DMS79 (cell line): Measurements from ENCODE around the gene RREB1.
A peak's percentile ranks its signal among the peaks of the same experiment; 100 is the strongest.

Experiments
- DNase-seq: peaks from one replicate; lab custom pipeline; 2025; lab: John Stamatoyannopoulos, UW

RREB1 gene

GRCh38 chr6:7100072-7100752 is 7.5 kb upstream of the RREB1 start:
- DNase-seq, result no peak

DNA sequence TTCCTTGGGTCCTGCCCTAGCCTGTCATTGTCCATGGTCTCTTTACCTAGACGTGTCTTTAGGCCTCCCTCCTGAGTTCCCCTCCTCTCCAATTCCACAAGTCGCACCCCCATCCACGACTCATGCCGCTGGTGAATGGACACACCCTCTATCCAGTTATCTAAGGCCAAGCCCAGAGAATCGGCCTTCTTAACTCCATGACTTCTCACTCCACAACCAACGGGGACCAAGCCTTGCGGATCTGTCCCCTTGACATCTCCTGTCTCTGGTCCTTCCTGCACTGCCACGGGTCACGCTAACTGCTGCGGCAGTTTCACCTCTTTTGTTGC is 7.0 kb upstream of the RREB1 start:
- DNase-seq, result no peak

- DNase-seq, result no peak
Observed at GRCh38 chr6:7101290-7101689, 6.5 kb upstream of the RREB1 start.

DNA sequence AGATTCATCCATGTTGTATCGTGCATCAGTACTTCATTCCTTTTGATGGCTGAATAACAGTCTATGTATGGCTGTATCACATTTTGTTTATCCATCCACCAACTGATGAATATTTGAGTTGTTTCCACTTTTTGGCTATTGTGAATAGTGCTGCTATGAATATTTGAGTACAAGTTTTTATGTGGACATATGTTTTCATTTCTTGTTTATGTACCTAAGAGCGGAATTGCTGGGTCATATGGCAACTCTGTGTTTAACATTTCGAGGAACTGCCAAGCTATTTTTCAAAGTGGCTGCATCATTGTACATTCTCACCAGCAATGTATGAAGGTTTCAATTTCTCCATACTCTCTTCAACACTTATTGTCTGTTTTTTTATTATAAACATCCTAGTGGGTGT is 3.0 kb upstream of the RREB1 start:
- no peak for DNase-seq

DNA sequence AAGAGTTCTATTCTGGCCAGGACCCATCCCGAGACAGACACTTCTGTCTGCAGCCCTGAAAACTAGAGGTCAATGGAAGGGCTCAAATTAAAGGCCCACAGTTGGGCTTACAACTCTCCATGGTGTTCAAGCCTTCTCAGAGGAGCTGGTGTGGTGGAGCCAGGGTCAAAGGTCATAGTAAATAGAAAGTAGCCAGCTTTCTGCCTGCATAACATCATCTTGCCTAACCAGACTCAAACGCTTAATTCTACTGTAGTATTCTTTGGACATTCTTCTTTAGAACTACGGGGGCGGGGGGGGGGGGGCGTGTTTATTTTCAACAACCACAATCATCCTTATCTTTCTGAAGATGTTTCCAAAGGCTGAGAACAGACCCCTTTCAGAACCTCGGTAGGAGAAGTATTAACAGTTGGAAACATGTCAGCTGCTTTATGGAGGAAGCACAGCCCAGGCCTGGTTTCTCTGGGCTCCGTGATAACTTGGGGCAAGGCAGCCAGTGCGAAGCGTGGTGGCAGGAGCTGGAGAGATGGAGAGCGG is 1.5 kb upstream of the RREB1 start:
- DNase-seq, result no peak

- DNase-seq, result no peak
Observed at GRCh38 chr6:7106752-7107577, 796 bp upstream of the RREB1 start.

DNA sequence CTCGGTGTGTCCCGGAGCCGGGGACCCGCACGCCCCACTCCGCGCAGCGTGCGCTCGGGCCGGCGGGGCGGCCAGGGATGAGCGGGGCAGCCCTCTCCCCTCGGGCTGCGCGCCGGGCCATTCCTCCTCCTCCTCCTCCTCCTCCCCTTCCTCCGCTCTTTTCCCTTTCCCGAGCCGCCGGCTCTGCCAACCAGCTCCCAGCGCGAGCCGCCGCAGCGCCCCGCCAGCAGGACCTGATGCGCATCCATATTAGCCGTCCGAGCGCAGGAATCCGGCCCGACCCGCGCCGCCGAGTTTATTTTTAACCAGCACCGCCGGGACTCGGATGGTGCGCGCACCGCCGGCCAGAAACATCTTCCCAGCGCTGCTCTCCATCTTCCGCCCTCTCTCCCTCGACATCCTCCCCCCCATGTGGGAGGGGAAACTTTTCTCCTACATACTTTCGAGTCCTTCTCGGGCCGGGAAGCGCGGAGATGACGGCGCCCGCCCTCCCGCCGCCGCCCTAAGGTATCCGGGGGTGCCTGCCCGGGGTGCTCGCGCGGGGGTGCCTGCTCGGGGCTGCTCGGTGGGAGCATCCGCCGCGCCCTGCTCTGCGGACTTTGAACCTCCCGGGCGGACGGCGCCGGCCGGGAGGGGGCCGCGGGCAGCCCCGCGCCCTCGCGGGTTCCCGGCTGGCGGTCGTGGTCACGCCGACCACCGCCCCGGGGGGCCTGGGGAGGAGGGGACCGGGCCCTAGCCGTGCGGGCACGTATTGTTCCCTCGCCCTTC is 619 bp downstream of the RREB1 start:
- DNase-seq, result no peak

DNA sequence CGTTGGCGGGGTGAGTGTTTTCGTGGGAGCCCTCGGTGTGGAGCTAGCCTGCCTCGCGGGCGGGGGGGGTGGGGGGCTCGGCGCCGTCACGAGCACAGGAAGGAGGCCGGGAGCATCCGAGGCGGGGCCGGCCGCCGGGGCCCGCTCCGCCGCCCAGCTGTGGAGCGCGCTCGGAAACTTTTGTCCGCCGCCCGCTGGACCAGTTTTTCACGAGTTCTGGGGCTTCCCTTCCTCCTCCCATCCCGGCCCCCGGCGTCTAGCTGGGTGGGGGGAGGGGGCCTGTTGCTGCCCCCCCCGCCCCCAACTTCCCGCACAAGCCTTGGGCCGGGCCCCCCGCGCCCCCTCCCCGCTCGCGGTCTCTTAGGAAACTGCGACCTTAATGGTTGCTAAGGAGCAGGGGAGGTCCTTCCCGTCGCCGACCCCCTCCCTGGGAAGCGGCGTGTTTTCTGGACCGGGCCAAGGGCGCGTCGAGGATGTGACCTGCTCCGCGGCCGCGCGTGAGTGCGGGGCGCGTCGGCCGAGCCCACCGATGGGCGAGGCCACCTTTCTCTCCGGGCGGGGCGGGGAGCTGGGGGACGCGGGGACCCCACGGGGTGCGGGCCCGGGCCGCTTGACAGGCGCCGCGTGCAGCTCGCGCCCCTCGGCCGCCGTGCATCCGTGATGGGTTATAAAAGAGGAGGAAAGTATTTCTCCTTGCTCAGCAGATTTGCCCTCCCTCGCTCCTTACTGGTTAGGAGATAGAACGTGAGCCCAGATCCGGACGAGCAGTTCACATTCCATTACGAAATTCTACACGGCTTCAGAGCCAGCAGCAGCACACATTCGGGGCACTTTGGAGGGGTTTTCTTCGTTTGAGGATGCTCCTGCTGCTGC is 1.4 kb downstream of the RREB1 start:
- DNase-seq, result no peak

GRCh38 chr6:7110092-7110792 is 2.5 kb downstream of the RREB1 start:
- DNase-seq, result no peak

- no peak for DNase-seq
Observed at GRCh38 chr6:7111095-7111690, 3.4 kb downstream of the RREB1 start.

- no peak for DNase-seq
Observed at GRCh38 chr6:7112171-7112570, 4.4 kb downstream of the RREB1 start.

GRCh38 chr6:7112741-7113313 is 5.1 kb downstream of the RREB1 start:
- peak; percentile 17 for DNase-seq

- no peak for DNase-seq
Observed at GRCh38 chr6:7114744-7115458, 7.1 kb downstream of the RREB1 start.

GRCh38 chr6:7115543-7116231 is 7.9 kb downstream of the RREB1 start:
- no peak for DNase-seq

DNA sequence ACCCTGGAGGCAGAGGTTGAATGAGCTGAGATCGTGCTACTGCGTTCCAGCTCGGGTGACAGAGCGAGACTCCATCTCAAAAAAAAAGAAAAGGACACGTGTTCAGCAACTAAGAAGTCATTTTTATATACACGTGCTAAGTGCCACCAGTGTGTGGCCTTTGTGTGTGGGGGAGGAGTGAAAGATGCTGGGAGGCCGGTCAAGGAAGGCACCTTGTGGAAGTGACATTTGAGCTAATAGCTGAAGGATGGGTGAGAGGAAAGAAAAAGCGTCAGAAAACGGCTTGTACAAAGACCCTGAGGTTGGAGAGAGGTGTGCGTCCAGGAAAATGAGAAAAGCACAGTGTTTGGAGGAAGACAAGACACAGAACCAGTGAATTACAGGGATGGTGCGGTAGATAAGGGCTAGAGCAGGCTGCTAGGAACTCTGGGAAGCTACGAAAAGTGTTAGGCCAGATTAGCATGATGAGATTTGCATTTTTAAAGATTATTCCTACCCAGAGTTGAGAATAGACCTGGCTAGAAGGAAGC is 11.6 kb downstream of the RREB1 start:
- DNase-seq, result no peak

DNA sequence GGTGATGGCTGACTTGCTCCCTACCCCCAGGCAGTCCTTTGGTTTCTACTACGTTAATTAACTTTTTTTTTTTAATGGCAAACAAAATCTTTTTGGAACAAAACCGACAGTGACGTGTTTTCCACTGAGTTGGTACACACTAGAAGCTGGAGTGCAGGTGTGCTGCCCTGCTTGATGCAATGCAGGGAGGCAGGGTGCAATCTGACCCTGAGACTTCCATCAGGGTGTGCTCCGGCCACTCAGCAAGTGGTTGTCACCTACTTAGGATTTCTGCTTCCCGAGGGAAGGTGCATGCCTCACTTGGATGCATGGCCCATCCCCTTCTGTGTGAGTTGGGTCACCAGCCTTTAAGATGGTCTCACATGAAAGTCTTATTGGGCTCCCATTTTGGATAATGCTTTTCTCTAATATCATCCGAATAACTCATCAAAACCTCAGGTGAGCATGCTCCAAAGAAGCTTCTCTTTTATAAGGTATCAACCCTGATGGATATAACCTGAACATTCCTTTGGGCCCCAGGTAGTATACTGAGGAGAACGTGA is 14.0 kb downstream of the RREB1 start:
- DNase-seq, result peak; percentile 30

GRCh38 chr6:7122684-7123083 is 14.9 kb downstream of the RREB1 start:
- DNase-seq, result no peak

DNA sequence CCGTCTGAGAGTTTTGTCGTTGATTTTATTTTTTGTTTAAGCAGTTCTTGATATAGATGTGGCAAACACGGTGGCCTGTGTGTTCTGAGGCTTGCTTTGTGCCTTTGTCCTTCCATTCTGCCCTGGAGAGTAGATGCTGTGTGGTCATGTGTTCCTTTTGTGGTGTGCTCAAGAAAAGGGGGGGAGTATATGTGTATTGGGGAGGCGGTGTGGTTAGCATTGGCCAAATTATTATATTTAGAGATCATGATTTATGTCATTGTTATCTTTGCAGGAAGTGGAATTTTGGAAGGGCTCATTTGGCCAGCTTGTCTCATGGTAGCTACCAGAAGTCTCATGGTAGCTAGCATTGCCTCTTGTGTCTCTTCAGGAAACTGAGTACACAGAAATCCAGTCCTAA is 16.4 kb downstream of the RREB1 start:
- no peak for DNase-seq

DNA sequence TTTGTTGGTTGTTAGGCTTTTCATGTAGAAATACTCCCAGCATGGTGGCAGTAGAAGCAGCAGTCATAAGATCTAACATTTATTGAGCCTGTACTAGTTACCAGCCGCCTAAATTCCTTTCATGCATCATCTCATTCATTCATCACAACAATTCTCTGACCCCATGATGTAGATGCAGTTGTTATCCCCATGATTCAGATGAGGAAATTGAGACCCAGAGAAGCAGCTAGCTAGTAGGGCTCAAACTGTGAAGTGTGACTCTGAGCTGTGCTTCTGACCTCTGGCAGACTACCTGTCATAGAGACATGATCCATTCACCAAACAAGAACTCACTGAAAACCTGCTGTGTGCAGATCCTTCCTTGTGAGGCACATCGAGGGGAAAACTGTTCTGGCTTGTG is 16.9 kb downstream of the RREB1 start:
- no peak for DNase-seq
